ENCODE measurements around the gene CHAF1B.
A peak's percentile ranks its signal among the peaks of the same experiment; 100 is the strongest.

Gene CHAF1B

GRCh38 chr21:36428761-36429432, 43.7 kb downstream of the CHAF1B start:
- no peak for DNase-seq

DNA sequence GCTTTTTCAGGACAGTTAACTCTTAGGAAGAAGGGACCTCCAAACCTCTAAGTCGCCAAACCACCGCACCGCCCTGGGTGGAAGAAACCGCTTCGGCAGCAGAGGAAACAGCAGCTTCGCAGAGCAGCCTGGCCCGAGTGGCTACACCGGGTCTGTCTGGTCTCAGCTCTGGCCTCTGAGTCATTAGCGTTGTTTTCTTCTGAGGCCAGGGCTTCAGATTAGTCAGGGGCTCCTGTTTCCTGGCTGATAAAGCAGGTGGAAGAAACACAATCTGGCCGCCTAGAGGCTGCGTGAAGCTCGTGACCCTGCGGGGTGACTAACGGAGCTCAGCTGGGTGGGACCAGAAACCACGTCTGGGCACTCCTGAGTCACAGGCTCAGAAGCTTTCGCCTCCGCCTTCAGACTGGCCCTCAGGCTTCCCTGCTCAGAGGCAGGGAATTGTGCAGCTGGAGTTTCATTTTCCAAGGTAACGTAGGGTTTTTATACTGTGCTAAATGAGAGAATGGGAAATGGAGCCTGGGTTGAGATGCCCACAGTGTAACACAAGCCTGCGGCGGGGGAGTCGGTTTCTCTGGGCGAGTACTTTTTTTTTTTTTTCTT, 44.9 kb downstream of the CHAF1B start:
- peak; percentile 99 for DNase-seq

DNA sequence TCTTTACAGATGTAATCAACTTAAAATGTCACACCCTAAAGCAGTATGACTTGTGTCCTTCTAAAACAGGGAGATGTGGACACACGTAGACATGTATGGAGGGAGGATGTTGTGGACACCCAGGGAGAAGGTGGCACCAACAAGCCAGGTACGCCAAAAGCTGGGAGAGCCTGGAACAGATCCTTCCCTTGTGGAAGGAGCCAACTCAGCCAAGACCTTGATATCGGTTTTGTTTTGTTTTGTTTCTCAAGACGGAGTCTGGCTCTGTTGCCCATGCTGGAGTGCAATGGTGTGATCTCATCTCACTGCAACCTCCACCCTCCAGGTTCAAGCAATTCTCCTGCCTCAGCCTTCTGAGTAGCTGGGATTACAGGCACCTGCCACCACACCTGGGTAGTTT, 45.6 kb downstream of the CHAF1B start:
- no peak for DNase-seq

- DNase-seq: no peak
Observed at GRCh38 chr21:36431252-36431651, 46.1 kb downstream of the CHAF1B start.

DNA sequence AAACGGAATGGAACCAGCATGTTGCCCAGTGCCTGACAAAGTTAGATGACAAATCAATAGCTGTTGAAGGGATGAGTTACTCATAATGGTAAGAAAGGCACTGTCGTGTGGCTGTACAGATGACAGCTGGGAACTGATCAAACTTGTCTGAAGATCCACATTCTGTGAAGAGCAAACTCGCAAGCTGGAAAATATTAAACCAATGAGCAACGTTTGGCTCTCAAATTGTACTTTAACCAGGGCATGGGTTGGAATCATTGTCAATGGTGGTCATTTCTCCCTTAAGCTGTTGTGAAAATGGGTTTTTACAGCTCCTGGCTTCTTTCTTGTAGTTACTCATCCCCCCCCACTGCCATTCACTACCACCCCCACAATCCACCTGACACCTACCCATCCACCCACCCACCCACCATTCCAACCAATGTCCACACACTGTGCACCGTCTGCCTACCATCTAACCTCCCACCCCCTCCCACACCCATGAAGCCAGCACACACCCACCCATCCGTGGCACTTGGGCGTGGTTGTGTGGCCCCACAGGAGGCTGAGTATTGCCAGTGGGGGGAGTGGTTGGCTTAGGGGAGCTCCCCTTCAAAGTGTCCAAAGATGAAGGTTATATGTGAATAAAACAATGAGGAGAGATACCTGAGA, 48.0 kb downstream of the CHAF1B start:
- DNase-seq: no peak

DNA sequence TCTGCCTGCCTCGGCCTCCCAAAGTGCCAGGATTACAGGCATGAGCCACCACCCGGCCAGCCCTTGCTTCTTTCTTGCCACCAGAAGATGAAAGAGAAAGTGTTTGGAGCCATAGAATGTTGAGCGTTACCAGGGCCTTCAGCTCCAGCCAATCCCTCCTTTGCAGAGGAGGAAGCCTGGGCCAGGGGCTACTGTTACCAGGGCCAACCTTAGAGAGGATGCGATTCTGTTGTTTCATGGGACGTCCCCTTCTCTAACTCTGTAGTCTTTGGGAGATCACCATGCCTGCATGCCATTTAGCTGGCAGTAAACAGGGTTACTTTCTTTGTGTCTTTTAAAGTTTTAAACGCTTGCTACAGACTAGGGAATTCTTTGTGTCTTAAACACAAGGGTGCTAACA, 49.0 kb downstream of the CHAF1B start:
- no peak for DNase-seq

DNA sequence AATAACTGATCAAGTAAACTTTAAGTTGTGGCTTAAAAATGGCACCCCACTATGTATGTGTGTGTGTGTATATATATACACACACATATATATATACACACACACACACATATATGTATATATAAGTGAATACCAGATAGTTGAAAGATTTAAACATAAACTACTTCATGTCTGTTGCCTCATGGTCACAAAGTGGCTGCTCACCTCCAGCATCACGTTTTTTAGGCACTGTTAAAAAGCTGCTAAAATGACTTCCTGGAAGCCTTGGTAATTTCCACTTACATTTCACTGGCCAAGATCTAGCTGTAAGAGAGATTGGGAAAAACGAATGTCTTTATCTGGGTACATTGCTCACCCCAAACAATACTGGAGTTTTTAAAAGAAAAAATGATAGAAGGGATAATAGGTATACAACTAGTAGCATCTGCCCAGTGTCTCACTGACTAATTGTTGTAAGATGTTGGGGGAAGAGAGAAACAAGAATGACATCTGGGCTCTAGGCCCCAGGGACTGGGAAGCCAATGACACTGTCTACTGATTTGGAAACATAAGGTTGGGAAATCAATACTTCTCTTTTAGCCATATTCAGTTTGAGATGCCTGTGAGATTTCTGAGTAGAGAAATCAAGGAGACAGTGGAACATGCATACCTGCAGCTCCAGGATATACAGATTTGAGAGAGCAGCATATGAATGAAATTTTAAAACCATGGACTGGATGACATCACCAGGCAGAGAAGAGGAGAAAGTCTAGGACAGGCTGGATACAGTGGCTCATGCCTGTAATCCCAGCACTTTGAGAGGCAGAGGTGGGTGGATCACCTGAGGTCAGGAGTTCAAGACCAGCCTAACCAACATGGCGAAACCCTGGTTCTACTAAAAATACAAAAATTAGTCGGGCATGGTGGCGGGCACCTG, 51.9 kb downstream of the CHAF1B start:
- no peak for DNase-seq

DNA sequence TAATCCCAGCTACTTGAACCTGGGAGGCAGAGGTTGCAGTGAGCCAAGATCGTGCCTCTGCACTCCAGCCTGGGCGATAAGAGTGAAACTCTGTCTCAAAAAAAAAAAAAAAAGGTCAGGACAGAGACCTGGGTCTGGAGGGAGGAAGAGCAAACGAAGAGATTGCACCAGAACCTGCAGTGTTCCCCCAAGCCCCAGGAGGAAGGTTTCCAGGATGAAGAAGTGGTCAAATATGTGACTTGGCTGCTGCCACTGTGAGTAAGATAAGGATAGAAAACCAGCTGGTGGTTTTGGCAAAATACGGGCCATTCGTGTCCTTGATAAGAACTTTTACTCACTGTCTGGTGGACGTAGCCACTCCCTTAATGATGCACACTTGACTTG, 52.5 kb downstream of the CHAF1B start:
- DNase-seq: peak; percentile 87

- DNase-seq: no peak
Observed at GRCh38 chr21:36441715-36442114, 56.5 kb downstream of the CHAF1B start.

DNA sequence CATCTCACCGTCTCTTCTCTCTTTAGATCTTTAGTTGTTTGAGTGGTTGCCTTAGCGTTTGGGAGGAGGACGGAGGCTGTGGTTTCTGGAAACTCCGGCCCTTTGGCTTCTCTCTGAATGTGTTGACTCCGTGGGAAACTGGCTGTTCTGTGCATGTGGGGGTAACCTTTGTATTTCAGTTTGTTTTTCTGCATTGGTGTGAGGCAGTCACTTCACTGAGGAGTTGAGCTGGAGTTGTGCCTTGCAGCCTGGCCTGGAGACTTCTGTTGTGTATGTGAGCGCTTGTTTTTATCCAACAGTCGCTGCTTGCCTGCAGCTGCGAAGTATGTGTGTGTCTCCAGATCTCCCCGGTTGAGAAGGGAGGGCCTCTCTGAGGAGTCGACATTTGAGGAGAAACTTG, 61.1 kb downstream of the CHAF1B start:
- DNase-seq: no peak

GRCh38 chr21:36450511-36450910, 65.3 kb downstream of the CHAF1B start:
- peak; percentile 54 for DNase-seq

- no peak for DNase-seq
Observed at GRCh38 chr21:36451506-36451905, 66.3 kb downstream of the CHAF1B start.

DNA sequence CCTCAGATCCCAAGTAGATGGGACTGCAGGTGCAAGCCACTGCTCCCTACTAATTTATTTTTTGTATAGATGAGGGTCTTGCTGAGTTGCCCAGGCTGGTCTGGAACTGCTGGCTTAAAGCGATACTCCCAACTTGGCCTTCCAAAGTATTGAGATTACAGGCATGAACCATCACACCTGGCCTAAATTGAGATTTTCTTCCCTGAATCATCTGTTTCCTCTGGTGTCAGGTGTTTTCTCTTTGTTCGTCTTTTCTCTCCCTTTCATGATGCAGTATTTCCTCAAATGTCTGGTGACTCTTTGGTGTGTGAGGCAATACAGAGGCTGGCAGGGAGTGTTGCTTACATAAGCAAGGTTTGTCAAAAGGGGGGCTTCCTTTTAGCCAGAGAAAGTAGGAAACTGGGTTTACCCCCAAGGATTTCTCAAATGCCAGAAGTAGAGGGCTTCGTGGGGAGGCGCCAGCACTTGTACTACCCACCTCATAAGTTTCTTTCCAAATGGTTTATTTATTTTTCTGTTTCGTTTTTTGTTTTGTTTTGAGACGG, 67.2 kb downstream of the CHAF1B start:
- DNase-seq: no peak

GRCh38 chr21:36454093-36454531, 68.9 kb downstream of the CHAF1B start:
- DNase-seq: no peak

DNA sequence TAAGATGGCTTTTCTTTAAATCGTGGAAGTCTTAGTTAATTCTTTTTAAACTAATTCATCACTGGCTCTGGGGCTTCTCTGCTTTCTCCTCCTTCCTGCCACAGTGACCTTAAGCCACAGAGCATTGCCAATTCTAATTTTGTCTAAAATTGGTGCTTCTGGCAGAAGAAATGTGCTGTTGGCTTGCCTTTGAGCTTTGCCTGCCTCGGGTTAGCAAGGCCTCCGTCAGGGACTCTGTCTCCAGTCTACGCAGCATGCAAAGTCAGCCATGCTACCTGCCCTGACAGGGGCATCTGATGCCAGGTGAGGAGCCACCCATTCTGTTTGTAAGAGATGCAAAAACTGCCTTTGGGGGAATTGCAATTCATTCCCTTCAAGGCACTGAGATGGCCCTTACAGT, 69.5 kb downstream of the CHAF1B start:
- no peak for DNase-seq

- DNase-seq: no peak
Observed at GRCh38 chr21:36456729-36457414, 71.7 kb downstream of the CHAF1B start.

- no peak for DNase-seq
Observed at GRCh38 chr21:36459098-36459497, 73.9 kb downstream of the CHAF1B start.

GRCh38 chr21:36460866-36461265, 75.7 kb downstream of the CHAF1B start:
- no peak for DNase-seq

- no peak for DNase-seq
Observed at GRCh38 chr21:36461277-36461917, 76.2 kb downstream of the CHAF1B start.

GRCh38 chr21:36461918-36462486, 76.8 kb downstream of the CHAF1B start:
- DNase-seq: no peak

GRCh38 chr21:36463204-36463603, 78.0 kb downstream of the CHAF1B start:
- no peak for DNase-seq
